ENCODE measurements around the gene ZNF507.

ZNF507 gene

GRCh38 chr19:32436692-32437091 is 91.3 kb downstream of the ZNF507 start:
- DNase-seq (ENCODE audit: low read depth): no peak
- no peak for TF ChIP-seq CTCF (IDR thresholded peaks at IDR 0.05; ENCODE audit: low read depth, low read length)
- TF ChIP-seq MAX (IDR thresholded peaks at IDR 0.05; ENCODE audit: low read depth, low read length): no peak
- no peak for TF ChIP-seq POLR2A (IDR thresholded peaks at IDR 0.05; ENCODE audit: extremely low read depth, insufficient read length)
- TF ChIP-seq MYC (IDR thresholded peaks at IDR 0.05; ENCODE audit: low read depth, low read length): no peak
- H3K4me3 ChIP-seq (ENCODE audit: low read depth, low read length): no peak overlapping the region

DNA sequence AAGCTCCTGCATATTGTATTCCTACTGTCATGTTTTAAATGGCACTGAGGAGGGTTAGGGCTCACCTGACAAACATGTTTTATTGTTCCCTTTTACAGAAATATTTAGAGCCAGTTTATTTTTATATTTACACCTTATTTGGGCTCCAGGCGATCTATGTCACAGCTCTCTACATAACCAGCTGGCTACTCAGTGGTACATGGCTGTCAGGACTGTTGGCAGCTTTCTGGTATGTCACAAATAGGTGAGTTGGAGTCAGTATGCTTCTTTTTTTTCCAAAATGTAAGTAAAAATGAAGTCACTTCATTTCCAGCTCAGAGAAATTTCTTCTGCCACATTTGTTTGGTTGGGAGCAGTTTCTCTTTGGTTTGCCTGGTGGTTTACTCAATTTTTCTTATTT is 91.7 kb downstream of the ZNF507 start:
- TF ChIP-seq CTCF (IDR thresholded peaks at IDR 0.05; ENCODE audit: low read depth, low read length) (no peak), MYC (IDR thresholded peaks at IDR 0.05; ENCODE audit: low read depth, low read length) (no peak)
- no peak for DNase-seq (ENCODE audit: low read depth)
- H3K4me3 ChIP-seq (ENCODE audit: low read depth, low read length): no peak overlapping the region

Data from NB4 (cell line).